ENCODE data around the gene ODAPH. TPM values are rescaled to one million over a fixed set of nuclear protein-coding genes. Genes with fewer than 3 reads are reported as not detected.
A peak's percentile ranks its signal among the peaks of the same experiment; 100 is the strongest.
"Not testable (repeated sequence)": the region's sequence is repeated elsewhere in the genome, so short reads cannot be mapped to it uniquely, and the experiment has no call there.

The ODAPH gene
- total RNA-seq (not detected in 2 replicates), polyA plus RNA-seq (not detected in 2 replicates), polyA minus RNA-seq (ENCODE audit: low replicate concordance) (not detected in 2 replicates)
- polyA plus RNA-seq (2012), result not detected in 2 replicates

GRCh38 chr4:75555294-75556164 lies at the start of gene ODAPH:
Gene ODAPH (plus strand): TSS chr4:75556066. CDS start chr4:75556083, 17 bp downstream.
- H3K27me3 ChIP-seq (ENCODE audit: control insufficient read depth, insufficient read depth, low read length), result no peaks in the 10 kb centered on the region
- H3K4me1 ChIP-seq (ENCODE audit: control insufficient read depth, extremely low read depth, insufficient read depth, low read length), result no peaks in the 10 kb centered on the region
- no peak within 1 kb of the TSS for H3K4me2 ChIP-seq (ENCODE audit: extremely low read depth, insufficient read depth, low read length)
- H4K20me1 ChIP-seq (ENCODE audit: control insufficient read depth, extremely low read depth, insufficient read depth, low read length), result no peaks in the 10 kb centered on the region
- H3K9ac ChIP-seq (ENCODE audit: insufficient read depth, low read length), result no peak within 1 kb of the TSS
- DNase-seq (ENCODE audit: low read depth in 2 of 2), result peak in 1 of 2 donors; percentile 92
- no peak within 1 kb of the TSS for H3K27ac ChIP-seq (ENCODE audit: insufficient read depth, low read length)
- no peaks in the 10 kb centered on the region for H3K79me2 ChIP-seq (ENCODE audit: control insufficient read depth, insufficient read depth, low read length)
- no peaks in the 10 kb centered on the region for H3K9me3 ChIP-seq (ENCODE audit: control insufficient read depth, insufficient read depth, low read depth, low read length)
- no peaks in the 10 kb centered on the region for H3K36me3 ChIP-seq (ENCODE audit: control insufficient read depth, insufficient read depth, low read length)
- no peak for TF ChIP-seq CTCF (conservative IDR thresholded peaks at IDR 0.05 in 1 of 2, IDR thresholded peaks at IDR 0.05 in 1 of 2; ENCODE audit: low read depth in 1 of 2, low read length in 2 of 2)
- TF ChIP-seq EZH2 (IDR thresholded peaks at IDR 0.05; ENCODE audit: low read length, missing control alignments), result no peak
- no peak within 1 kb of the TSS for H3K4me3 ChIP-seq (replicated peaks in 1 of 4; ENCODE audit: control extremely low read depth in 1 of 4, insufficient read depth in 1 of 4, low read depth in 3 of 4, low read length in 4 of 4)
- H2AFZ ChIP-seq (ENCODE audit: low read length), result no peak within 1 kb of the TSS

- H3K27me3 ChIP-seq (ENCODE audit: control insufficient read depth, insufficient read depth, low read length); H3K4me1 ChIP-seq (ENCODE audit: control insufficient read depth, extremely low read depth, insufficient read depth, low read length); H3K9ac ChIP-seq (ENCODE audit: insufficient read depth, low read length); H3K36me3 ChIP-seq (ENCODE audit: control insufficient read depth, insufficient read depth, low read length); H3K4me2 ChIP-seq (ENCODE audit: extremely low read depth, insufficient read depth, low read length); DNase-seq (ENCODE audit: low read depth in 2 of 2); H4K20me1 ChIP-seq (ENCODE audit: control insufficient read depth, extremely low read depth, insufficient read depth, low read length); H3K9me3 ChIP-seq (ENCODE audit: control insufficient read depth, insufficient read depth, low read depth, low read length); H3K4me3 ChIP-seq (replicated peaks in 1 of 4; ENCODE audit: control extremely low read depth in 1 of 4, insufficient read depth in 1 of 4, low read depth in 3 of 4, low read length in 4 of 4); H3K27ac ChIP-seq (ENCODE audit: insufficient read depth, low read length); H2AFZ ChIP-seq (ENCODE audit: low read length): not testable (repeated sequence)
- peaks cover 52% of the 10 kb centered on the region for H3K79me2 ChIP-seq (ENCODE audit: control insufficient read depth, insufficient read depth, low read length)
Measured at GRCh38 chr4:75509592-75509991, 46.3 kb upstream of the ODAPH start.

GRCh38 chr4:75511841-75512240 lies 44.0 kb upstream of the ODAPH start:
- Histone ChIP-seq H3K36me3 (ENCODE audit: control insufficient read depth, insufficient read depth, low read length) (peaks cover 2% of the 10 kb centered on the region), H4K20me1 (ENCODE audit: control insufficient read depth, extremely low read depth, insufficient read depth, low read length) (no peaks in the 10 kb centered on the region), H3K27me3 (ENCODE audit: control insufficient read depth, insufficient read depth, low read length) (no peaks in the 10 kb centered on the region), H3K4me3 (replicated peaks in 1 of 4; ENCODE audit: control extremely low read depth in 1 of 4, insufficient read depth in 1 of 4, low read depth in 3 of 4, low read length in 4 of 4) (peak overlapping the region; percentile 8 to 97 (median 67)), H3K4me2 (ENCODE audit: extremely low read depth, insufficient read depth, low read length) (peak overlapping the region; percentile 76), H3K9ac (ENCODE audit: insufficient read depth, low read length) (no peak overlapping the region), H3K9me3 (ENCODE audit: control insufficient read depth, insufficient read depth, low read depth, low read length) (no peaks in the 10 kb centered on the region), H3K4me1 (ENCODE audit: control insufficient read depth, extremely low read depth, insufficient read depth, low read length) (peaks cover 3% of the 10 kb centered on the region), H3K27ac (ENCODE audit: insufficient read depth, low read length) (no peak overlapping the region), H3K79me2 (ENCODE audit: control insufficient read depth, insufficient read depth, low read length) (peaks cover 52% of the 10 kb centered on the region), H2AFZ (ENCODE audit: low read length) (no peak overlapping the region)
- DNase-seq (ENCODE audit: low read depth in 2 of 2), result no peak
- no peak for TF ChIP-seq CTCF (conservative IDR thresholded peaks at IDR 0.05 in 1 of 2, IDR thresholded peaks at IDR 0.05 in 1 of 2; ENCODE audit: low read depth in 1 of 2, low read length in 2 of 2)
- no peak for TF ChIP-seq EZH2 (IDR thresholded peaks at IDR 0.05; ENCODE audit: low read length, missing control alignments)
